ENCODE results near the gene EXOSC3.

DNA sequence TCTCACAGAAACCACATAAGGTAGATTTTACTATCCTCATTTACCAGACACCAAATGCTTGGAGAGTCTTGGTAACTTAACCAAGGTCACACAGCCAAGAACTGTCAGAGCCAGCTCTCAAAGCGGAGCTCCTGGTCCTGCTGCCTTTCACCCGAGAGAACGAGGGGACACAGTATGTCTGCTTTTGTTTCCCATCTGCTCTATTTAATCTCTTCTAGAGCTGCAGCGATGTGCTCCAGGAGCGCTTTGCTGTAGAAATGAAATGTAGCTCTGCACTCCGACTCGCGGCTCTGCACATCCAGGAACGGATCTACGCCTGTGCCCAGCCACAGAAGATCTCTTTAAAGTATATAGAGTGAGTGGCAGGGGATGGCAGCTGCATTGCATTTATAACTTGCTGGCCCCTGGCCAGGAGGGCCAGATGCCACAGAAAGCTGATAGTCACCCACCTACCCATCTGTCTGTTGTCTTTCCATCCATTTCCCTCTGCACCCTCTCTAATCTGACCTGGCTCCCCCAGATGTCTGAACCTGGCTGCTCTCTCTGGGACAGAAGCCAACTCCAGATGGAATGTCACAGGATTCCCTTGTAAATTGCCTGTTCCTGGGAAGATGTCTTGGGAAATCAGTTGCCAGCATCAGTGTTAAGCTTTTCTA is 52.6 kb downstream of the EXOSC3 start:
- TF ChIP-seq ZNF677 (tag by site-specific recombination; IDR thresholded peaks at IDR 0.05) (no peak), CTCF (tag by site-specific recombination; IDR thresholded peaks at IDR 0.05) (no peak), ZNF184 (tag by site-specific recombination; IDR thresholded peaks at IDR 0.05) (no peak), SP2 (tag by site-specific recombination; IDR thresholded peaks at IDR 0.05) (no peak), GFI1B (tag by site-specific recombination; IDR thresholded peaks at IDR 0.05) (no peak), ZNF747 (tag by site-specific recombination; IDR thresholded peaks at IDR 0.05) (no peak), ZNF239 (tag by site-specific recombination; IDR thresholded peaks at IDR 0.05) (no peak), ZNF596 (tag by site-specific recombination; IDR thresholded peaks at IDR 0.05) (no peak), BCL11A (tag by site-specific recombination; IDR thresholded peaks at IDR 0.05; ENCODE audit: low read depth) (no peak), ZBTB10 (tag by site-specific recombination; IDR thresholded peaks at IDR 0.05) (no peak), OSR2 (tag by site-specific recombination; IDR thresholded peaks at IDR 0.05) (no peak)
- TF ChIP-seq, protein P1, sequence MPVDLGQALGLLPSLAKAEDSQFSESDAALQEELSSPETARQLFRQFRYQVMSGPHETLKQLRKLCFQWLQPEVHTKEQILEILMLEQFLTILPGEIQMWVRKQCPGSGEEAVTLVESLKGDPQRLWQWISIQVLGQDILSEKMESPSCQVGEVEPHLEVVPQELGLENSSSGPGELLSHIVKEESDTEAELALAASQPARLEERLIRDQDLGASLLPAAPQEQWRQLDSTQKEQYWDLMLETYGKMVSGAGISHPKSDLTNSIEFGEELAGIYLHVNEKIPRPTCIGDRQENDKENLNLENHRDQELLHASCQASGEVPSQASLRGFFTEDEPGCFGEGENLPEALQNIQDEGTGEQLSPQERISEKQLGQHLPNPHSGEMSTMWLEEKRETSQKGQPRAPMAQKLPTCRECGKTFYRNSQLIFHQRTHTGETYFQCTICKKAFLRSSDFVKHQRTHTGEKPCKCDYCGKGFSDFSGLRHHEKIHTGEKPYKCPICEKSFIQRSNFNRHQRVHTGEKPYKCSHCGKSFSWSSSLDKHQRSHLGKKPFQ (tag by site-specific recombination; IDR thresholded peaks at IDR 0.05), result no peak
- TF ChIP-seq, protein P2, sequence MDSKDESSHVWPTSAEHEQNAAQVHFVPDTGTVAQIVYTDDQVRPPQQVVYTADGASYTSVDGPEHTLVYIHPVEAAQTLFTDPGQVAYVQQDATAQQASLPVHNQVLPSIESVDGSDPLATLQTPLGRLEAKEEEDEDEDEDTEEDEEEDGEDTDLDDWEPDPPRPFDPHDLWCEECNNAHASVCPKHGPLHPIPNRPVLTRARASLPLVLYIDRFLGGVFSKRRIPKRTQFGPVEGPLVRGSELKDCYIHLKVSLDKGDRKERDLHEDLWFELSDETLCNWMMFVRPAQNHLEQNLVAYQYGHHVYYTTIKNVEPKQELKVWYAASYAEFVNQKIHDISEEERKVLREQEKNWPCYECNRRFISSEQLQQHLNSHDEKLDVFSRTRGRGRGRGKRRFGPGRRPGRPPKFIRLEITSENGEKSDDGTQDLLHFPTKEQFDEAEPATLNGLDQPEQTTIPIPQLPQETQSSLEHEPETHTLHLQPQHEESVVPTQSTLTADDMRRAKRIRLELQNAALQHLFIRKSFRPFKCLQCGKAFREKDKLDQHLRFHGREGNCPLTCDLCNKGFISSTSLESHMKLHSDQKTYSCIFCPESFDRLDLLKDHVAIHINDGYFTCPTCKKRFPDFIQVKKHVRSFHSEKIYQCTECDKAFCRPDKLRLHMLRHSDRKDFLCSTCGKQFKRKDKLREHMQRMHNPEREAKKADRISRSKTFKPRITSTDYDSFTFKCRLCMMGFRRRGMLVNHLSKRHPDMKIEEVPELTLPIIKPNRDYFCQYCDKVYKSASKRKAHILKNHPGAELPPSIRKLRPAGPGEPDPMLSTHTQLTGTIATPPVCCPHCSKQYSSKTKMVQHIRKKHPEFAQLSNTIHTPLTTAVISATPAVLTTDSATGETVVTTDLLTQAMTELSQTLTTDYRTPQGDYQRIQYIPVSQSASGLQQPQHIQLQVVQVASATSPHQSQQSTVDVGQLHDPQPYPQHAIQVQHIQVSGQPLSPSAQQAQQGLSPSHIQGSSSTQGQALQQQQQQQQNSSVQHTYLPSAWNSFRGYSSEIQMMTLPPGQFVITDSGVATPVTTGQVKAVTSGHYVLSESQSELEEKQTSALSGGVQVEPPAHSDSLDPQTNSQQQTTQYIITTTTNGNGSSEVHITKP (tag by site-specific recombination; IDR thresholded peaks at IDR 0.05), result no peak

Data from HEK293 (cell line).